Measurements from ENCODE around the gene OR5D18. TPM values are rescaled to one million over a fixed set of nuclear protein-coding genes. Genes with fewer than 3 reads are reported as not detected.

Gene OR5D18
- total and polyA plus RNA-seq, 2 experiments from 2014 or later: not detected

- H3K27ac Mint-ChIP-seq: no peak within 1 kb of the TSS
- peaks cover 16% of the 10 kb centered on the region; the same call in 2 of the 3 replicates for H3K36me3 Mint-ChIP-seq (ENCODE audit: low read depth)
- H3F3A ChIP-seq (replicated peaks; ENCODE audit: low read depth): no peaks in the 10 kb centered on the region
- no peaks in the 10 kb centered on the region for H3K4me1 ChIP-seq (ENCODE audit: insufficient read depth)
- no peak for DNase-seq (ENCODE audit: low spot score)
- no peak within 1 kb of the TSS for H3K4me2 ChIP-seq
- TF ChIP-seq NANOG (IDR thresholded peaks at IDR 0.05; ENCODE audit: borderline replicate concordance): no peak
- no peak for TF ChIP-seq ZNF331 (CRISPR knock-in tag; IDR thresholded peaks at IDR 0.05; ENCODE audit: low read depth)
- peaks cover 80% of the 10 kb centered on the region for H3K9me3 Mint-ChIP-seq
- H3K9me2 ChIP-seq (ENCODE audit: insufficient read depth): no peaks in the 10 kb centered on the region
- no peak within 1 kb of the TSS for H2AFZ ChIP-seq
- no peak for ATAC-seq
- no peaks in the 10 kb centered on the region for H3K36me3 ChIP-seq (ENCODE audit: insufficient read depth)
- H3K4me3 Mint-ChIP-seq: no peak within 1 kb of the TSS
- no peaks in the 10 kb centered on the region for H3K27me3 ChIP-seq (ENCODE audit: insufficient read depth)
- no peaks in the 10 kb centered on the region for H3K4me1 Mint-ChIP-seq
- peaks cover 2% of the 10 kb centered on the region for H3K27me3 Mint-ChIP-seq (ENCODE audit: insufficient read depth, low read depth, poor library complexity)
- H3K79me2 ChIP-seq (replicated peaks; ENCODE audit: insufficient read depth): no peaks in the 10 kb centered on the region
- no peak within 1 kb of the TSS for H3K4me3 ChIP-seq
- H4K20me1 ChIP-seq (replicated peaks; ENCODE audit: insufficient read depth): no peaks in the 10 kb centered on the region
- H3K27ac ChIP-seq (ENCODE audit: low read depth): no peak within 1 kb of the TSS
Measured at GRCh38 chr11:55826919-55827318, 7.5 kb downstream of the OR5D18 start, which contains the start of gene OR5L2. Gene OR5L2, plus strand, starts transcription at chr11:55827219. Its CDS starts 0 bp downstream, at chr11:55827219.

DNA sequence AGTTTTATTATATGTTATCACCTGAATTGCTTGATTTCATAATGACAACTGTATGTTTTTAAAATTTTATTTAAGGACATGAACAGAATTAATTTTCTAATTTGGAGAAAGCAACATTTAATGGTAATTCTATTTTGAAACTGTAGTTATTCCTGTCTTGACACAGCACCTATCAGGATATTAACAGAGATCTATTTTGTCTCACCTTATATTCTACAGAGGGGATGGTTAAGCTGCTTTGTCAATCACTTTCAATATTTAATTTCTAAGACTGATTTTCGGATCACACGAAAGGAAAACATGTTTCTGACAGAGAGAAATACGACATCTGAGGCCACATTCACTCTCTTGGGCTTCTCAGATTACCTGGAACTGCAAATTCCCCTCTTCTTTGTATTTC lies 19.0 kb downstream of the OR5D18 start, which contains the start of gene OR5D16:
OR5D16 (plus strand) TSS at position 301 of the 400 bp plus-strand sequence; CDS start at position 301, 0 bp downstream.
- H3K4me1 ChIP-seq (ENCODE audit: insufficient read depth): no peaks in the 10 kb centered on the region
- H3K27me3 Mint-ChIP-seq (ENCODE audit: insufficient read depth, low read depth, poor library complexity): no peaks in the 10 kb centered on the region
- TF ChIP-seq, protein P1, sequence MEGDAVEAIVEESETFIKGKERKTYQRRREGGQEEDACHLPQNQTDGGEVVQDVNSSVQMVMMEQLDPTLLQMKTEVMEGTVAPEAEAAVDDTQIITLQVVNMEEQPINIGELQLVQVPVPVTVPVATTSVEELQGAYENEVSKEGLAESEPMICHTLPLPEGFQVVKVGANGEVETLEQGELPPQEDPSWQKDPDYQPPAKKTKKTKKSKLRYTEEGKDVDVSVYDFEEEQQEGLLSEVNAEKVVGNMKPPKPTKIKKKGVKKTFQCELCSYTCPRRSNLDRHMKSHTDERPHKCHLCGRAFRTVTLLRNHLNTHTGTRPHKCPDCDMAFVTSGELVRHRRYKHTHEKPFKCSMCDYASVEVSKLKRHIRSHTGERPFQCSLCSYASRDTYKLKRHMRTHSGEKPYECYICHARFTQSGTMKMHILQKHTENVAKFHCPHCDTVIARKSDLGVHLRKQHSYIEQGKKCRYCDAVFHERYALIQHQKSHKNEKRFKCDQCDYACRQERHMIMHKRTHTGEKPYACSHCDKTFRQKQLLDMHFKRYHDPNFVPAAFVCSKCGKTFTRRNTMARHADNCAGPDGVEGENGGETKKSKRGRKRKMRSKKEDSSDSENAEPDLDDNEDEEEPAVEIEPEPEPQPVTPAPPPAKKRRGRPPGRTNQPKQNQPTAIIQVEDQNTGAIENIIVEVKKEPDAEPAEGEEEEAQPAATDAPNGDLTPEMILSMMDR (conservative IDR thresholded peaks at IDR 0.05; ENCODE audit: low read depth in 2 of 2): no peak
- TF ChIP-seq NANOG (IDR thresholded peaks at IDR 0.05; ENCODE audit: borderline replicate concordance) (no peak), STAT1 (IDR thresholded peaks at IDR 0.05; ENCODE audit: unreplicated experiment) (no peak), ZNF331 (CRISPR knock-in tag; IDR thresholded peaks at IDR 0.05; ENCODE audit: low read depth) (no peak), CREB1 (CRISPR knock-in tag; IDR thresholded peaks at IDR 0.05; ENCODE audit: low read depth) (no peak), EZH2 (IDR thresholded peaks at IDR 0.05; ENCODE audit: low read depth, unreplicated experiment) (no peak), EZH2phosphoT487 (IDR thresholded peaks at IDR 0.05; ENCODE audit: unreplicated experiment) (no peak), JUNB (IDR thresholded peaks at IDR 0.05; ENCODE audit: unreplicated experiment) (no peak), POLR2AphosphoS5 (IDR thresholded peaks at IDR 0.05; ENCODE audit: low read depth) (no peak), ZNF114 (CRISPR knock-in tag; IDR thresholded peaks at IDR 0.05) (no peak), ZNF462 (CRISPR knock-in tag; IDR thresholded peaks at IDR 0.05) (no peak), ETS1 (IDR thresholded peaks at IDR 0.05) (no peak)

More for the DNA sequence above, 19.0 kb downstream of the OR5D18 start, which contains the start of gene OR5D16:
- no peak for DNase-seq (ENCODE audit: low spot score)
- peaks cover 89% of the 10 kb centered on the region for H3K9me3 Mint-ChIP-seq
- no peak within 1 kb of the TSS for H3K27ac ChIP-seq (ENCODE audit: low read depth)
- ATAC-seq: no peak
- H3K27me3 ChIP-seq (ENCODE audit: insufficient read depth): no peaks in the 10 kb centered on the region
- no peaks in the 10 kb centered on the region for H3K79me2 ChIP-seq (replicated peaks; ENCODE audit: insufficient read depth)
- H3F3A ChIP-seq (replicated peaks; ENCODE audit: low read depth): no peaks in the 10 kb centered on the region
- no peaks in the 10 kb centered on the region for H3K9me2 ChIP-seq (ENCODE audit: insufficient read depth)
- peaks cover 4% of the 10 kb centered on the region for H3K36me3 ChIP-seq (ENCODE audit: insufficient read depth)
- H3K4me1 Mint-ChIP-seq: no peaks in the 10 kb centered on the region
- H2AFZ ChIP-seq: no peak within 1 kb of the TSS
- H3K27ac Mint-ChIP-seq: no peak within 1 kb of the TSS
- no peak within 1 kb of the TSS for H3K4me3 ChIP-seq
- H4K20me1 ChIP-seq (replicated peaks; ENCODE audit: insufficient read depth): no peaks in the 10 kb centered on the region
- H3K36me3 Mint-ChIP-seq (ENCODE audit: low read depth): peaks cover 13% of the 10 kb centered on the region; the same call in 2 of the 3 replicates
- H3K4me3 Mint-ChIP-seq: no peak within 1 kb of the TSS
- H3K4me2 ChIP-seq: no peak within 1 kb of the TSS

Data from GM23338 (cell line).